Astrocyte of the cerebellum (primary cell): Measurements from ENCODE around the gene ALG12.

Source experiments
- DNase-seq: peaks from one replicate; pipeline ENCODE4 v3.0.0-alpha.2; 2011; ENCODE audit warnings: low read depth
- H3K4me3 ChIP-seq: 2 replicates; pipeline ENCODE4 v1.5.1; 2011; ENCODE audit warnings: mild to moderate bottlenecking, low read depth, low read length, moderate library complexity
- in situ Hi-C: cut with HindIII; loops from 2 replicates; pipeline ENCODE4 v1.10.0; 2017; ENCODE audit warnings: low sequenced_read_pairs
- TF ChIP-seq, protein P1 (sequence below): IDR thresholded peaks from 2 replicates; pipeline ENCODE4 v1.5.1; 2012; ENCODE audit warnings: low read length, low read depth, moderate library complexity, mild to moderate bottlenecking; ENCODE audit errors: missing control alignments

Gene ALG12

DNA sequence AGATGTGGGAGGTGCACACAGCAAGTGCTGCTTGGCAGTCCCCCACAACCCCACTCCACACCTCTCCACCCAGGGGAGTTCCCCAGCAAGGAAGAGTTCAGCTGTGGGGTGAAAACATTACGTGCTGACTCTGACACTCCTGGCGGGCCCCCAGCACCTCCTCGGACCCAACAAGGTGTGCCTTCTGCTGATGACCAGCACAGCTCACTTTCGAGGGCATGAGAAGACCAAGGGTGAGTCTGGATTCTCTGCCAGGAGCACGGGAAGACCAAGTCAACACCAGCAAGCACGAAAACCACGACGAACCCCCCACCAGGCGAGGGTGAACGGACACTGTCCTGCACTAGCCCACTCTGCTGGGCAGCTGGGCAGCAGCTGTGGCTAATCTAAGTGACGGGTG lies 1.4 kb downstream of the ALG12 start:
- in situ Hi-C loops, result loop anchor here (5.0 to 25.0 kb wide), 2 partner anchors 45 to 130 kb away; no protein-coding TSS in a partner anchor
- no peak overlapping the region for H3K4me3 ChIP-seq
- TF ChIP-seq, protein P1, sequence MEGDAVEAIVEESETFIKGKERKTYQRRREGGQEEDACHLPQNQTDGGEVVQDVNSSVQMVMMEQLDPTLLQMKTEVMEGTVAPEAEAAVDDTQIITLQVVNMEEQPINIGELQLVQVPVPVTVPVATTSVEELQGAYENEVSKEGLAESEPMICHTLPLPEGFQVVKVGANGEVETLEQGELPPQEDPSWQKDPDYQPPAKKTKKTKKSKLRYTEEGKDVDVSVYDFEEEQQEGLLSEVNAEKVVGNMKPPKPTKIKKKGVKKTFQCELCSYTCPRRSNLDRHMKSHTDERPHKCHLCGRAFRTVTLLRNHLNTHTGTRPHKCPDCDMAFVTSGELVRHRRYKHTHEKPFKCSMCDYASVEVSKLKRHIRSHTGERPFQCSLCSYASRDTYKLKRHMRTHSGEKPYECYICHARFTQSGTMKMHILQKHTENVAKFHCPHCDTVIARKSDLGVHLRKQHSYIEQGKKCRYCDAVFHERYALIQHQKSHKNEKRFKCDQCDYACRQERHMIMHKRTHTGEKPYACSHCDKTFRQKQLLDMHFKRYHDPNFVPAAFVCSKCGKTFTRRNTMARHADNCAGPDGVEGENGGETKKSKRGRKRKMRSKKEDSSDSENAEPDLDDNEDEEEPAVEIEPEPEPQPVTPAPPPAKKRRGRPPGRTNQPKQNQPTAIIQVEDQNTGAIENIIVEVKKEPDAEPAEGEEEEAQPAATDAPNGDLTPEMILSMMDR, result no peak
- no peak for DNase-seq

DNA sequence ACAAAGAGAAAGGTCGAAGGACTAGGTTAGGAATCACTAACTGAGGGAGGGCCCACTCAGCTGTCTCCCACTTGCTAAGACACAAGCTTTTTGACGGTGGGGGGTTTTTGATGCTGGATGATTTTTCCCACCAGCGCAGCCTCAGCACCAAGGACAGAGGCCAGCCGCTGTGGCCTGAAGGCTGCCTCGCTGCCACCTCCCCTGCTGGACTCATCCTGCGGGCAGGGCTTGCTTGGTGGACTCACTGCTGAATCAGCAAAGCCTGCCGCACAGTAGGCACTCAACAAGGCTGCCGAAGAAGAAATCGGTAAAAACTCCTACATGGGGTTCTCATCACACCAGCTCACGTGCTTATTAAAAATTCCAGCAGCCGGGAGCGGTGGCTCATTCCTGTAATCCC lies 2.6 kb downstream of the ALG12 start:
- in situ Hi-C loops, result loop anchor here (5.0 to 25.0 kb wide), 2 partner anchors 43 to 128 kb away; no protein-coding TSS in a partner anchor
- no peak for DNase-seq
- H3K4me3 ChIP-seq, result no peak overlapping the region
- TF ChIP-seq, protein P1, result no peak

DNA sequence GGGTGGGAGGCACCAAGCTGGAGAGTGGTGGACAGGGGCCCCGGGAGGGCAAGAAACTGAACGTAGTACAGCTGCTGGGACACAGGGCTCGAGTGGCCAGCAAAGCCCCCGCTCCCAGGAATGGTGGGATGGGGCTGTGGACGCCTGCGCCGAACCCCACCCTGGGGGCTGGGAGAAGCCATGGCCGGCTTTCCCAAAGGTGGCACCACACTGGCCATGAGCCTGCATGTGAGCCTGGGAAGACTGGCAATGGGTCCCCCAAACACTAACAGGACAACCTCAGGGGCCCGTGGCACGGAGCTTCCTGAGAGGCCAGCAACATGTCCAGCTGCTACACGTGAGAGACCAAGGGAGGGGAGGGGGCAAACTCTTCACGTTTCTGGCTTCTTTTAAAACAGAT lies 4.0 kb downstream of the ALG12 start:
- in situ Hi-C loops, result loop anchor here (25.0 kb wide), 1 partner anchor 127 kb away; no protein-coding TSS in a partner anchor
- TF ChIP-seq, protein P1, result no peak
- DNase-seq, result no peak
- no peak overlapping the region for H3K4me3 ChIP-seq

DNA sequence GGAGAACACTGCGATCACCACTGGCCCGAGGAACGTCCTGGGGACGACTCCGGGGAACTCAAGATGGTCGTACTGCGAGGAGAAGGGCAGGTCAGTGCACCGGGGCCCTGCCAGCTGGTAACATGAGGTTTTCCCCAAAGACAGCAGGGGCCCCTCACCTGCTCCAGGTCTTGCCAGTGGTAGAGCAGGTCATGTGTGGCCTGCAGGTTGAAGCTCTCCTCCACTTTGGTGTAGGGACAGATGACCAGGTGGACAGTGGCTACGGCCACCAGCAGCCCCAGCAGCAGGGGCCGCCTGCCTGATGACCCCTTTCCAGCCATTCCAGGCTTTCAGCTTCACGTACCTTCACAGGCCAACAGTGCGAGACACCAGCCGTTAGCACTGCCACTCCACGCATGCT lies 4.8 kb downstream of the ALG12 start:
- TF ChIP-seq, protein P1, result no peak
- in situ Hi-C loops, result loop anchor here (25.0 kb wide), 1 partner anchor 126 kb away; no protein-coding TSS in a partner anchor
- DNase-seq, result no peak
- H3K4me3 ChIP-seq, result no peak overlapping the region

DNA sequence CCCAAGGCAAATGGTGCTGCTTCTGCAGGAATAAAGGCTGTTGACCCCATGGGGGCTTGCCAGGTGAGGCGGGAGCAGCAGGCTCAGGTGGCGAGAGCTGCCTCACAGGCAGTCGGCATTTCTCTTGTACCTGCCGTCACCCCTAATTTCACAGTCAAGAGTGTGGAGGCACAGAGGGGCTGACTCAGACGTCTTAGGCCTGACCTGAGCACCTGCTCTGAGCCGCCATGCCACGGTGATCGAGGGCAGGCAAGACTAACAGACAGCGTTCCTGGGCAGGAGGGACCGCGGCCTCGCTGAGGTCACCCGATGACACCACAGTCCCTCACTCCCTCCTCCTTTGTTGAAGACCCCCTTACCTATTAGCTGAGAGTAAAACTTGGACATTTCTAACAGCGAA lies 5.2 kb downstream of the ALG12 start:
- no peak for DNase-seq
- TF ChIP-seq, protein P1, result no peak
- no peak overlapping the region for H3K4me3 ChIP-seq
- in situ Hi-C loops, result loop anchor here (25.0 kb wide), 1 partner anchor 126 kb away; no protein-coding TSS in a partner anchor

DNA sequence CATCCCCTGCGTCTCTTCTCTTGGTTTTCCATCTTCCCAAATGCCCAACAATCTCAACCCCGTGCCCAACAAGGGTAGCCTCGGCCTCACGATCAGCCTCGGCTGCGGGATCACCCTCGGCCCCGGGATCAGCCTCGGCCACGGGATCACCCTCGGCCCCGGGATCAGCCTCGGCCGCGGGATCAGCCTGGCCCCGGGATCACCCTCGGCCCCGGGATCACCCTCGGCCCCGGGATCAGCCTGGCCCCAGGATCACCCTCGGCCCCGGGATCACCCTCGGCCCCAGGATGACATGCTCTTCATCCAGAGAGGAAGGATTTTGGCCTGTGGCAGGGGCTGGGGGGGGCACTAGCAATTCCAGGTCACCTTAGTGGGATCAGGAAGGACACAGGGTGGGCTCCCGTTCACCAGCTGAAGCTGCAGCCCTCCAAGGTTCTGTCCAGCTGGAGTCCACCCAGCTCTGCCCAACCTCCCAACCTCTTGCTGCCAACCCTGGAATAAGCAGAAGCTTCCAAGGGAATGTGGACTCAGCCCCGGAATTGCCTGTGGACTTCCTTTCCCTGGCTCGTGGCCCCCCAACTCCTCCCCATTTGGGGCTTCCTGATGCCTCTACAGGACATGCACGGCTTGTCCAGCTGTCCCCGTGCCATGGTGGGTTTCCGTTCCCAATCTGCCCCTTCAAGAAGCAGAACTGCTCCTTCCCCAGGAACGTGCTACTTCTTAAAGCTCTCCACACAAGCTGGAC lies 6.2 kb downstream of the ALG12 start:
- DNase-seq, result no peak
- TF ChIP-seq, protein P1, result no peak
- in situ Hi-C loops, result loop anchor here (25.0 kb wide), 1 partner anchor 125 kb away; no protein-coding TSS in a partner anchor
- H3K4me3 ChIP-seq, result no peak overlapping the region
